Measurements from ENCODE around the gene NPFF. TPM values are rescaled to one million over a fixed set of nuclear protein-coding genes. Genes with fewer than 3 reads are reported as not detected.

Gene NPFF
- total RNA-seq, 1 donor from 2014 or later, result not detected

- no peak for DNase-seq (ENCODE audit: low read depth)
- TF ChIP-seq CTCF (IDR thresholded peaks at IDR 0.05; ENCODE audit: insufficient read depth, low read length, poor library complexity, severe bottlenecking), result no peak
- Histone ChIP-seq H3K4me3 (ENCODE audit: low read depth, low read length) (no peak overlapping the region), H3K36me3 (ENCODE audit: control insufficient read depth, insufficient read depth, low read length) (no peaks in the 10 kb centered on the region), H3K27me3 (ENCODE audit: control insufficient read depth, insufficient read depth, low read length) (no peaks in the 10 kb centered on the region)
These were observed 15.8 kb upstream of the NPFF start for GRCh38 chr12:53523131-53523530.

GRCh38 chr12:53518381-53518780, 11.1 kb upstream of the NPFF start:
- no peaks in the 10 kb centered on the region for H3K27me3 ChIP-seq (ENCODE audit: control insufficient read depth, insufficient read depth, low read length)
- H3K36me3 ChIP-seq (ENCODE audit: control insufficient read depth, insufficient read depth, low read length), result no peaks in the 10 kb centered on the region
- no peak for TF ChIP-seq CTCF (IDR thresholded peaks at IDR 0.05; ENCODE audit: insufficient read depth, low read length, poor library complexity, severe bottlenecking)
- H3K4me3 ChIP-seq (ENCODE audit: low read depth, low read length), result no peak overlapping the region
- no peak for DNase-seq (ENCODE audit: low read depth)

- no peak for TF ChIP-seq CTCF (IDR thresholded peaks at IDR 0.05; ENCODE audit: insufficient read depth, low read length, poor library complexity, severe bottlenecking)
- no peaks in the 10 kb centered on the region for H3K36me3 ChIP-seq (ENCODE audit: control insufficient read depth, insufficient read depth, low read length)
These were observed 9.6 kb upstream of the NPFF start for GRCh38 chr12:53516758-53517455.

GRCh38 chr12:53515291-53515680, 8.0 kb upstream of the NPFF start:
- no peak overlapping the region for H3K4me3 ChIP-seq (ENCODE audit: low read depth, low read length)
- DNase-seq (ENCODE audit: low read depth), result no peak
- H3K36me3 ChIP-seq (ENCODE audit: control insufficient read depth, insufficient read depth, low read length), result no peaks in the 10 kb centered on the region

More at GRCh38 chr12:53516758-53517455, 9.6 kb upstream of the NPFF start:
- no peaks in the 10 kb centered on the region for H3K27me3 ChIP-seq (ENCODE audit: control insufficient read depth, insufficient read depth, low read length)
- DNase-seq (ENCODE audit: low read depth), result no peak
- no peak overlapping the region for H3K4me3 ChIP-seq (ENCODE audit: low read depth, low read length)

GRCh38 chr12:53514628-53515290, 7.5 kb upstream of the NPFF start:
- Histone ChIP-seq H3K4me3 (ENCODE audit: low read depth, low read length) (no peak overlapping the region), H3K36me3 (ENCODE audit: control insufficient read depth, insufficient read depth, low read length) (no peaks in the 10 kb centered on the region), H3K27me3 (ENCODE audit: control insufficient read depth, insufficient read depth, low read length) (no peaks in the 10 kb centered on the region)
- no peak for DNase-seq (ENCODE audit: low read depth)
- TF ChIP-seq CTCF (IDR thresholded peaks at IDR 0.05; ENCODE audit: insufficient read depth, low read length, poor library complexity, severe bottlenecking), result no peak

More at GRCh38 chr12:53515291-53515680, 8.0 kb upstream of the NPFF start:
- H3K27me3 ChIP-seq (ENCODE audit: control insufficient read depth, insufficient read depth, low read length), result no peaks in the 10 kb centered on the region
- TF ChIP-seq CTCF (IDR thresholded peaks at IDR 0.05; ENCODE audit: insufficient read depth, low read length, poor library complexity, severe bottlenecking), result no peak

Measured in kidney epithelial cell (primary cell).